Activated naive CD4-positive, alpha-beta T cell treated with anti-CD3 and anti-CD28 coated beads, Interleukin-2, amount 50 U/mL, for 16 hours (primary cell): ENCODE measurements around the gene APOBEC3G.
"Not testable (repeated sequence)": the region's sequence is repeated elsewhere in the genome, so short reads cannot be mapped to it uniquely, and the experiment has no call there.

Experiments
- DNase-seq: peaks from one replicate; pipeline ENCODE4 v3.0.0-alpha.2; 2020

Gene APOBEC3G

GRCh38 chr22:39068033-39068785 is 8.9 kb upstream of the APOBEC3G start:
- DNase-seq = no peak

- DNase-seq = no peak
These were observed 6.9 kb upstream of the APOBEC3G start for GRCh38 chr22:39070186-39070585.

- DNase-seq = not testable (repeated sequence)
These were observed 4.5 kb upstream of the APOBEC3G start for GRCh38 chr22:39072581-39072981.

GRCh38 chr22:39073981-39074380 is 3.1 kb upstream of the APOBEC3G start:
- DNase-seq = no peak

- not testable (repeated sequence) for DNase-seq
These were observed 685 bp upstream of the APOBEC3G start for GRCh38 chr22:39076155-39077025.

- not testable (repeated sequence) for DNase-seq
These were observed 837 bp downstream of the APOBEC3G start for GRCh38 chr22:39077912-39078311.

- DNase-seq = no peak
These were observed 1.3 kb downstream of the APOBEC3G start for GRCh38 chr22:39078329-39078728.

GRCh38 chr22:39079054-39079637 is 2.1 kb downstream of the APOBEC3G start:
- DNase-seq = not testable (repeated sequence)

- no peak for DNase-seq
These were observed 3.1 kb downstream of the APOBEC3G start for GRCh38 chr22:39080052-39080762.

- no peak for DNase-seq
These were observed 3.9 kb downstream of the APOBEC3G start for GRCh38 chr22:39081016-39081415.

GRCh38 chr22:39081598-39081997 is 4.5 kb downstream of the APOBEC3G start:
- no peak for DNase-seq

- no peak for DNase-seq
These were observed 6.4 kb downstream of the APOBEC3G start for GRCh38 chr22:39083212-39084165.

GRCh38 chr22:39084666-39085065 is 7.6 kb downstream of the APOBEC3G start:
- DNase-seq = no peak

- DNase-seq = no peak
These were observed 10.0 kb downstream of the APOBEC3G start for GRCh38 chr22:39087098-39087497.

- no peak for DNase-seq
These were observed 11.0 kb downstream of the APOBEC3G start for GRCh38 chr22:39087881-39088684.

GRCh38 chr22:39088685-39089032 is 11.6 kb downstream of the APOBEC3G start:
- DNase-seq = no peak

GRCh38 chr22:39089928-39090327 is 12.9 kb downstream of the APOBEC3G start:
- DNase-seq = no peak

- peak; percentile 65 for DNase-seq
These were observed 13.5 kb downstream of the APOBEC3G start for GRCh38 chr22:39090426-39091064.

GRCh38 chr22:39091126-39092081 is 14.3 kb downstream of the APOBEC3G start:
- DNase-seq = no peak
